IPS-20b (cell line): ENCODE measurements around the gene ARHGAP15.

ENCODE experiments used
- H3K27ac ChIP-seq: one replicate; pipeline ENCODE4 v1.5.1; 2013; ENCODE audit warnings: low read length
- H3K27me3 ChIP-seq: 2 replicates; pipeline ENCODE4 v1.6.1; 2013; ENCODE audit warnings: mild to moderate bottlenecking, low read length, inconsistent platforms; ENCODE audit not compliant: insufficient read depth
- H3K36me3 ChIP-seq: 2 replicates; pipeline ENCODE4 v1.6.1; 2013; ENCODE audit warnings: low read depth, mild to moderate bottlenecking, inconsistent platforms, low read length, moderate library complexity; ENCODE audit not compliant: insufficient read depth
- H3K4me1 ChIP-seq: 2 replicates; pipeline ENCODE4 v1.6.1; 2013; ENCODE audit warnings: mild to moderate bottlenecking, control low read depth, inconsistent platforms, low read length, moderate library complexity; ENCODE audit not compliant: insufficient read depth
- H3K4me3 ChIP-seq: 2 replicates; pipeline ENCODE4 v1.5.1; 2013; ENCODE audit warnings: mild to moderate bottlenecking, low read length, inconsistent platforms
- H3K9ac ChIP-seq: 2 replicates; pipeline ENCODE4 v1.6.1; 2013; ENCODE audit warnings: low read depth, mild to moderate bottlenecking, inconsistent platforms, low read length, moderate library complexity
- H3K9me3 ChIP-seq: 2 replicates; pipeline ENCODE4 v1.6.1; 2013; ENCODE audit warnings: mild to moderate bottlenecking, low read depth, low read length, inconsistent platforms; ENCODE audit not compliant: insufficient read depth

Gene ARHGAP15

DNA sequence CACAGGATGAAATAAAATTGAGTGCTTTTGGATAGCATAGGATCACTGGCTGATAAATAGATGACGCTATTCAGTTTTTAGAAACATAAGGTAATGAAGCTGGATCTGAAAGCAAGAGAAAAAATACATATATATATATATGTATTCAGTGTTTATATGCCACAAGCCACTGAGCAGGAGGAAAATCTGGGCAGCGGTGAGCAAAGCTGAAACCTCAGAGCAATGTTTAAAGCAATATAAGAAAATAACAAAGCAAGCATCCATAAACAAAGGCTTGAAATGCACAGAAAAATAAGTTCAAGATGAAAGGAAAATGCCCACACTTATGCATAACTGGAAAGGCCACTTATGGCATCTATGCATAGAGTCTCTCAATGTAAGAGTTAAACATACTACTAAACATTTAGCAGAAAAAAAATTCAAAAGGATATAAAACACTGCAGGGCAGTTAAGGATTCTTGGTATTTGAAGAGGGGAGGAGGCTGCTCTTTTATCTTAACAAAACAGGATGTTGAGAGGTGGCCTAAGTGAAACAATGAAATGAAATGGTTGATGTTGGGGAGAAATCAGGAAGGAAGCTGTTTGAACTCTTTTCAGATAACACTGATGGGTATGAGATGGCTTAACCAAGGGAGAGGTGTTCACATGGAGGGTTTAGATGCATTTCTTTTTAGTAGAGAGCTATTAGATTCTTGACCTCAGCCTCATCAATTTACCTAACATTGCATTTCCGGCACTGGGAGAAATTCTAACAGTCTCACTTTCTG lies 129.1 kb downstream of the ARHGAP15 start:
- Histone ChIP-seq H3K4me3 (no peak overlapping the region), H3K4me1 (peaks cover 13% of the 10 kb centered on the region; the same call in 1 of the 2 replicates), H3K27me3 (no peaks in the 10 kb centered on the region), H3K9me3 (no peaks in the 10 kb centered on the region), H3K9ac (no peak overlapping the region), H3K27ac (no peak overlapping the region), H3K36me3 (no peaks in the 10 kb centered on the region)

- Histone ChIP-seq H3K4me3 (no peak overlapping the region), H3K4me1 (peaks cover 13% of the 10 kb centered on the region; the same call in 1 of the 2 replicates), H3K27me3 (no peaks in the 10 kb centered on the region), H3K9ac (no peak overlapping the region), H3K27ac (no peak overlapping the region), H3K36me3 (no peaks in the 10 kb centered on the region), H3K9me3 (no peaks in the 10 kb centered on the region)
These were observed 130.2 kb downstream of the ARHGAP15 start for GRCh38 chr2:143259368-143259958.

- no peak overlapping the region for H3K4me3 ChIP-seq
- H3K36me3 ChIP-seq, result no peaks in the 10 kb centered on the region
- no peak overlapping the region for H3K27ac ChIP-seq
- no peaks in the 10 kb centered on the region for H3K27me3 ChIP-seq
- H3K9ac ChIP-seq, result no peak overlapping the region
- peaks cover 11% of the 10 kb centered on the region; the same call in 1 of the 2 replicates for H3K4me1 ChIP-seq
- no peaks in the 10 kb centered on the region for H3K9me3 ChIP-seq
These were observed 132.8 kb downstream of the ARHGAP15 start for GRCh38 chr2:143261986-143262385.

GRCh38 chr2:143262389-143262788 lies 133.2 kb downstream of the ARHGAP15 start:
- Histone ChIP-seq H3K9ac (no peak overlapping the region), H3K27ac (no peak overlapping the region), H3K4me3 (no peak overlapping the region), H3K27me3 (no peaks in the 10 kb centered on the region), H3K36me3 (no peaks in the 10 kb centered on the region), H3K4me1 (peaks cover 11% of the 10 kb centered on the region; the same call in 1 of the 2 replicates), H3K9me3 (no peaks in the 10 kb centered on the region)

DNA sequence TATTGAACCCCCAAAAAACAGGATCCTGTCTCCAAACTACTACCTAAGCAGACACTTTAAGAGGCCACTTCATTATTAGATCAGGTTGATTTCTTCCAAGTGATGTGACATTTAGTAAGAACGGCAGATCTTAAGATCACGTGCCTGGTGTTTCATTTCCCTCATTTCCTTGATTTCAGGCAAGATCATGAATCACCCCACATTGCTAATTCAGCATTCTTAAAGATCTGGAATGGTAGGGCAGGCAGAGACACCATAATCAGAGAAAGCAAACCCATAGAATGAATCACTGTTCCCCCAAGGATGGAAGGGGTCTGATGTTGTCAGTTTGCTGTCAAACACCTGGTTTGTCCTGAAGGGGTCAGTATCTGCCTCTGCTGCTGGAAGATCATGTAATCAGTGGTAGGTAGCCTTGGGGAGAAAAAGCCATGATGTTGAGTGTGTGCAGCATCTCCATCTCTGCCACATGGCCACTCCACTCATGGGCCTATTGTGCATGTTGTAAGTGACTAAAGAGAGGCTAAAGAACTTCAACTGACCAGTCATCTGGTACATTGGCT lies 133.9 kb downstream of the ARHGAP15 start:
- H3K4me1 ChIP-seq, result peaks cover 11% of the 10 kb centered on the region; the same call in 1 of the 2 replicates
- H3K27ac ChIP-seq, result no peak overlapping the region
- no peak overlapping the region for H3K9ac ChIP-seq

GRCh38 chr2:143264851-143265250 lies 135.6 kb downstream of the ARHGAP15 start:
- Histone ChIP-seq H3K9ac (no peak overlapping the region), H3K4me3 (no peak overlapping the region), H3K9me3 (no peaks in the 10 kb centered on the region)

More for the DNA sequence above, 133.9 kb downstream of the ARHGAP15 start:
- no peaks in the 10 kb centered on the region for H3K36me3 ChIP-seq
- no peak overlapping the region for H3K4me3 ChIP-seq
- no peaks in the 10 kb centered on the region for H3K27me3 ChIP-seq
- no peaks in the 10 kb centered on the region for H3K9me3 ChIP-seq

GRCh38 chr2:143279672-143280071 lies 150.5 kb downstream of the ARHGAP15 start:
- Histone ChIP-seq H3K4me1 (no peaks in the 10 kb centered on the region), H3K36me3 (no peaks in the 10 kb centered on the region), H3K27me3 (no peaks in the 10 kb centered on the region), H3K9me3 (no peaks in the 10 kb centered on the region), H3K27ac (no peak overlapping the region), H3K4me3 (no peak overlapping the region), H3K9ac (no peak overlapping the region)

More at GRCh38 chr2:143264851-143265250, 135.6 kb downstream of the ARHGAP15 start:
- Histone ChIP-seq H3K4me1 (no peaks in the 10 kb centered on the region), H3K27me3 (no peaks in the 10 kb centered on the region), H3K27ac (no peak overlapping the region), H3K36me3 (no peaks in the 10 kb centered on the region)

GRCh38 chr2:143280097-143280757 lies 151.0 kb downstream of the ARHGAP15 start:
- no peaks in the 10 kb centered on the region for H3K27me3 ChIP-seq
- no peak overlapping the region for H3K27ac ChIP-seq
- no peak overlapping the region for H3K4me3 ChIP-seq
- H3K9me3 ChIP-seq, result no peaks in the 10 kb centered on the region
- no peaks in the 10 kb centered on the region for H3K4me1 ChIP-seq
- no peaks in the 10 kb centered on the region for H3K36me3 ChIP-seq
- H3K9ac ChIP-seq, result no peak overlapping the region

DNA sequence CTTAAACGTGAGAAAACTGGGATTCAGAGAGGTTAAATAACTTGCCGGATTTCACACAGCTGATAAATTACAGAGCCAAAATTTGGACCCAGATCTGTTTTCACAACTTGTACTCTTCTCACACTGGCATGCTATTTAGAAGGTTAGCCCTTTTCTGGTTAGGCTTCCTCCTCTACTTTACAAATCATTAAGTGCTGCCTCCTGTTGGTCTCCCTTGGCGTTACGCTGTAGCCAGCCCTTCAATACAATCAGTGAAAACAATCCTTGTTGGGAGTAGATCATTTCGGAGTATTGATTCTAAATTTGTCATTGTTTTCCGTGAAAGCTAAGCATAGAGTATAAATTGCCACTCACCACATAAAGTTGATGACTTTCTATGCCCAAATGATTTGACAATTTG lies 153.5 kb downstream of the ARHGAP15 start:
- Histone ChIP-seq H3K9ac (no peak overlapping the region), H3K27ac (no peak overlapping the region), H3K9me3 (no peaks in the 10 kb centered on the region), H3K4me3 (no peak overlapping the region), H3K4me1 (no peaks in the 10 kb centered on the region), H3K27me3 (no peaks in the 10 kb centered on the region), H3K36me3 (no peaks in the 10 kb centered on the region)

DNA sequence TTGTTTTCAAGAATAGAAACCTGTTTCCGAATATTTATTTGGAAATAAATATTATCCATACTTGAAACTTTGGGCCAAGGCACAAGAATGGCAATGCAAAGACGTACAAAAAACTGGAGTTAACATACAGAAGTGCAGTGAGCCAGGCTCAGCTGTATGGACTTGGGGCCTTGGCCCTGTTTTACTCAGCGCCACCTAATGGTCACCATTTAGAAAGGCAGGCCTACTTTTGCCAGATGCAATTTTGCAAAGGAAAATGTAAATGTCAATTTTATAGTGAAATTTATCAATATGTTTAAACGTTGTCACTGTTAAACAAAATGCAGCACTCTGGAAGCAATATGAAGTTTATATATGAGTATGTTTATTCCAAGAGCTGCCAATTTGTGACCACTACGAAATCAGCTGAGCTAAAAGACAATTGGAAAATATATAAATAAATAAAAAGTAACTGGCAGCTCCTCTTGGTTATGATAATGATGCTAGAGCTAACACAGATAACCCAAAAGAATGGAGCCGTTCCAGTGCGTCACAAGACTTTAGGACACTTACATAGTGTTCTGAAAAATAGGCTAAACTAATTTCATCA lies 155.0 kb downstream of the ARHGAP15 start:
- no peak overlapping the region for H3K27ac ChIP-seq
- no peaks in the 10 kb centered on the region for H3K9me3 ChIP-seq
- H3K4me3 ChIP-seq, result no peak overlapping the region
- H3K4me1 ChIP-seq, result no peaks in the 10 kb centered on the region
- no peaks in the 10 kb centered on the region for H3K36me3 ChIP-seq
- H3K9ac ChIP-seq, result no peak overlapping the region
- no peaks in the 10 kb centered on the region for H3K27me3 ChIP-seq

DNA sequence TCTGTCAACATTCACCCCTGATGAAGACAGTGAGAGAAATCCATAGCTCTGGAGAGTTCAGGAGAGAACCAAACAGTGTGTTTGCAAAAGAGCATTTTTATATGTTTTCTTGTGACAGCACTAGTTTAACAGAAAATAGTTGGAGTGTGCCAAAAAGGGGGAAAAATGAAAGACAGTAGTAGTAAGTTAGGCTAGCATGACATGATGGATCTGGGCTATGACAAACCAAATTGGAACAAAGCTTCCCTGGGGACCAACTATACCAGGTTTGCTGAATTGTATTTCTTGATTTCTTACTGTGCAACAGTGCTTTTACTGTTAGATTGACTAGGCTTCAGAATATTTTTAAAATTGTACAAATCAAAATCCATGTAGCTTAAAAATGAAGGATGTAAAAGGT lies 159.8 kb downstream of the ARHGAP15 start:
- no peak overlapping the region for H3K9ac ChIP-seq
- no peaks in the 10 kb centered on the region for H3K36me3 ChIP-seq
- no peak overlapping the region for H3K4me3 ChIP-seq
- H3K27ac ChIP-seq, result no peak overlapping the region
- no peaks in the 10 kb centered on the region for H3K9me3 ChIP-seq
- H3K27me3 ChIP-seq, result no peaks in the 10 kb centered on the region
- no peaks in the 10 kb centered on the region for H3K4me1 ChIP-seq
